Mammary epithelial cell (primary cell): ENCODE data around the gene PCMT1.
"Not testable (repeated sequence)": the region's sequence is repeated elsewhere in the genome, so short reads cannot be mapped to it uniquely, and the experiment has no call there.

Experiments
- CTCF ChIP-seq, 2 donors: IDR thresholded peaks in 1 of 2; conservative IDR thresholded peaks in 1 of 2; 2 replicates each; pipeline ENCODE4 v1.5.1; 2011 to 2012; ENCODE audit warnings: inconsistent platforms in 2 of 2, low read length in 2 of 2, mild to moderate bottlenecking in 2 of 2, control low read depth in 1 of 2, low read depth in 1 of 2; ENCODE audit not compliant: insufficient read depth in 1 of 2; ENCODE audit errors: extremely low read depth in 1 of 2
- EZH2 ChIP-seq: IDR thresholded peaks from 2 replicates; pipeline ENCODE4 v1.6.1; 2012; ENCODE audit warnings: low read length, inconsistent platforms, borderline replicate concordance

DNA sequence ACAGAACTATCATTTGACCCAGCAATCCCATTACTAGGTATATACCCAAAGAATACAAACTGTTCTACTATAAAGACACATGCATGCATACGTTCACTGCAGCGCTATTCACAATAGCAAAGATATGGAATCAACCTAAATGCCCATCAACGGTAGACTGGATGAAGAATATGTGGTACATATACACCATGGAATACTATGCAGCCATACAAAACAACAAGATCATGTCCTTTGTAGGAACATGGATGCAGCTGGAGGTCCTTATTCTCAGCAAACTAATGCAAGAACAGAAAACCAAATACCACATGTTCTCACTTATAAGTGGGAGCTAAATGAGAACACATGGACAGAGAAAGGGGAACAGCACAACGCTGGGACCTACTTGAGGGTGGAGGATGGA lies 98.8 kb downstream of the PCMT1 start:
- not testable (repeated sequence) for TF ChIP-seq CTCF (conservative IDR thresholded peaks at IDR 0.05 in 1 of 2, IDR thresholded peaks at IDR 0.05 in 1 of 2; ENCODE audit: extremely low read depth in 1 of 2, insufficient read depth in 1 of 2, low read depth in 1 of 2, low read length in 2 of 2); EZH2
